NCI-H128 (cell line): Measurements from ENCODE around the gene CNTN2.

Experiments used
- DNase-seq: peaks from one replicate; lab custom pipeline; 2025; ENCODE audit not compliant: unreplicated experiment; lab: John Stamatoyannopoulos, UW

The CNTN2 gene

DNA sequence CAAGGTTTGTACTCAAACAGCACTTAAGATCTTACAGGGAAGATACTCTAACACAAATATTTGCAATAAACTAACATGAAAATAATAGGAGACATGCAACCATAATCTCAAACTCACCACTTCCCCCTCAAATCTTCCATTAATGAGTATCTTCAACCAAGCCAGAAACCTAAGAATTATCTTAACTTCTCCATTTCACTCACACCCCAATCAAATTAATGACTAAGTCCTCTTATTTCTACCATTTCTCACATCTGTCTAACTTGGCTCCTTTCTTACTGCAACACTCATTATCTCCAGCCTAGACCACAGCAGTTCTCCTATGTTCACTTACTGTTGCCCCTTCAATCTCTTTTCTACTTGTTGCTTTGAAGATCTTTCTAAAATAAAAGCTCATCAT, 68.3 kb downstream of the CNTN2 start:
- DNase-seq: no peak

DNA sequence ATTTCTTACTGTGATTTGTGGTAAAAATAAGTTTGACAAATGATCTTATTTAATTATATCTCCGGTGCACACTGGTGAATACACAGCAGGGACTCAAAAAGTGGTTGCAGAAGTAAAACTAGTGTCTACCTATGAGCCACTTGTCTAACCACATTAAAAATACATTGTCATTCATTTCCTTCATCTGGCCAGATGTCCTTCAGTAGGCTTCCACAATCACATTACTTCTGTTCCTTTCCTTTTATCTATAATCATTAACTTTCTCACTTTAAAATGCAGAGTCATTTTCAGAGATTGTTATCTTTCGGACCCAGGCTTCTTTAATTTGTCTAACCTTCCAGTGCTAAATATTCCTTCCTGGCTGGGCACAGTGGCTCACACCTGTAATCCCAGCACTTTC, 75.7 kb downstream of the CNTN2 start:
- DNase-seq: no peak

DNA sequence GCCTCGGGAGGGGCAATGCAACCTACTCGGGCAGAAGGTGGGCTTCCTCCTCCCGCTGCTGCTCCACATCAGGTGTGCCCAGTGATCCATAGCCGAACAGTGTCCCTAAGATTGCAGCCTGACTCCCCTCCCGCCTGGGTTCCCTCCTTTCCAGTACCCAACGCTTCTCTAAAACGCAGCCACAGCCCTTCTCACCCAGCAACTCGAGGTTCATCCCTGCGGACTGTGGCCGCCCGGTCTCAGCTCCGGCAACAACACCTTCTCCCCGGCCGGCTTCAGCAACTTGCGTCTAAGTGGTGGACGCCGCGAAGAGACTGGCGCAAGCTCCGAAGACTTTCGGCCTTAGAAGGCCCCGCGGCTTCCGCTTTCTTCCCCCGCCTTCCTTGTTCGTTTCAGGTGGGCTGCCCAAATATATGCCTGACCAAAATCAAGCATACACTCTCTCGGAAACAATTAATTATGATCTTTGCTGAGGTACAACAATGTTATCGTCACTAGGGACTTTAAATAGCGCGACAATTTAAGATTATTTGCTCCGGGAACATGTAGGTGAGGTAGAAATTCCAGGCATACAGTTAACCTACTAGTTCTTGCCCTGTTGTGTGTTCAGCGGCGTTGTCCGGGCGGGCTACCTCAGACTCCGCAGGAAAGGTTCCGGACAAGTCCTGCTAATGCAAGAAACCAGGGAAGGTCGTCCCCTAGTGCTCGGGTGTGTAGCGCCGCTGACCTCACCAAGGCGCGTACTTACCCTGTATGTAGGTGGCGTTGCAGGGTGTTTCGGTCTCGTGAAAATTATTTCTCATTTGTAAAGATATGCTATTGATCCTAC, 78.9 kb downstream of the CNTN2 start, which contains the start of gene RBBP5:
TSS of gene RBBP5 (minus strand) at position 319 of the 829 bp plus-strand sequence. CDS start at position 214, 105 bp downstream.
- DNase-seq: peak; percentile 99

DNA sequence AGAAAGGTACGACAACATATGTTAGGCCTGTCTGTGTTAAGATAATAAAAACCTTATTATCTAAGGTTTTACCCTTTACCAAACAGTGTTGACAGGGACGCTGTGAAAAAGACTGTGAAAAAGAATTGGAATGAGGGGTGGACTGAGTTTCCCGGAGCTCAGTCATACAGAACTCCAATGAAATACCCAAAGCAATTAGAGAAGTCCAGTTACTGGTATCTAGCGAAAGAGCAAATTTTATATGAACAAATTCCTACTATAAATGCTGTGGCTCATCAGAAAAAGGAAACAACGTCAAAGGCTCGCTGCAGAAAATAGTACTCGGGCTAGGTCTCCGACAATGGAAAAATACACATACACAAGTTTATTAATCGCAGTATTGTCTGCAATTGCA, 79.5 kb downstream of the CNTN2 start:
- DNase-seq: no peak

DNA sequence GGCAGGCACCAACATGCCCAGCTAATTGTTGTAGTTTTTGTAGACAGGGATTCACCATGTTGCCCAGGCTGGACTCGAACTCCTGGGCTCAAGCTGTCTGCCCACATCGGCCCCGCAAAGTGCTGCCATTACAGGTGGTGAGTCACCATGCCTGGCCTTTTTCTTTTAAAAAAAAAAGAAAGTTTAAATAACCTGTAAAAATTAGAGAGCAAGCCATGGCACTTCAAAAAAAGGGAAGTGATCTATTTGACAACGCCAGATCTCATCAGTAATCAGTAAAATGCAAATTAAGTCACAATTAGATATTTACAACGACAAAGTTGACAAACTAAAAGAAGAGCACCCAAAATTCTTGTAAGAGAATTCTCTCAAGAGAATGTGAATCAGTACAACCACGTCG, 81.7 kb downstream of the CNTN2 start:
- DNase-seq: no peak

DNA sequence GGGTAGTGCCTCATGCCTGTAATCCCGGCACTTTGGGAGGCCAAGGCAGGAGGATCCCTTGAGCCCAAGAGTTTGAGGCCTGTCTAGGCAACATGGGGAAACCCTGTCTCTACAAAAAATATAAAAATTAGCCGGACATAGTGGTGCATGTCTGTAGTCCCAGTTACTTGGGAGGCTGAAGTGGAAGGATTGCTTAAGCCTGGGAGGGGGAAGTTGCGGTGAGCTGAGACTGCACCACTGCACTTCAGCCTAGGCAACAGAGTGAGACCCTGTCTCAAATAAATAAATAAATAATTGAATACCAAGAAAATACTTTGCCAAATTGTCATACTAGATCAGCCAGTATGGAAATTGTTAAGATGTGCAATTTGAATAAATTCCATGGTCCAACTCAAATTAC, 84.6 kb downstream of the CNTN2 start:
- no peak for DNase-seq
